Stimulated activated CD4-positive, alpha-beta T cell treated with anti-CD3 and anti-CD28 coated beads, Interleukin-4, amount 100 ng/mL, for 4 hours (primary cell): ENCODE results near the gene PYGO2.
"Not testable (repeated sequence)": the region's sequence is repeated elsewhere in the genome, so short reads cannot be mapped to it uniquely, and the experiment has no call there.

ENCODE experiments used
- DNase-seq, 2 experiments: peaks; one replicate each; pipeline ENCODE4 v3.0.0-alpha.2; 2020

The PYGO2 gene

DNA sequence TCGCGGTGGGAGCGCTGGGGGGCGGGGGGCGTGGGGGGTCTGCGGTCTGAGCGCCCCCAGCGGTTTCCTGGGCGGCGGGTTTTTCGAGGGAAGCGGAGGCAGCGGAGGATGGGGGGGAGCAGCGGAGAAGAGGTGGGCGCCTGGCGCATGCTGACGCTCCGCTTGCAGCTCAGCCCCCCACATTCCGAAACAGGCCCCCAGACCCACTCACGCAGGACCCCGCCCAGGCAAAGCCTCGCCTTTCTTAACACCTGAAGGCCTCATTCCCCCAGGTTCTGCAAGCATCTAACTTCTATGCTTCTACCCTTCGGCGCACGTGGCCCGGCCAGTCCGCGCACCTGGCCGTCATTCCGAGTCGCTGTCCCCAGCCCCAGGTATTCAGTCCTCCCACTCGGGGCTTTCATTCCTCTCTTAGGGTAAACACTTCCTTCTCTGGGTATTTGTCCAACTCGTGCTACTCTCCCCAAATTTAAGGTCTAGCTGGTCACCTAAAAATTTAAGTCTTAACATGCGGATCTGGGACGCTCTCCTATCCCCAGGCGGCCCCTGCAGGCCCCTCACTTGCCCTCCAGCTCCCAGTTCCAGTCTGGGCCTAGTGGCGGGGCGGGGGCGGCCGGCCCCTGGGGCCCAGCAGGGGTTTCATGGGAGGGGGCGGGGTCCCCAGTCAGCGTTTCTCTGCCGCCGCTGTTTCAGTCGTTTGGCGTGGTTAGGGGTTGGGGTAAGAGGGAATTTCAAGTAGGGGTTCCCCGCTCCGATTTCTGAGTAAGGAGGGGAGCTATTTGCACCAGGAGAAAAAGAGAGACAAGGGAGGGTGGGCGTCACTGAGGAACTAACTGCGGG, 38.2 kb upstream of the PYGO2 start:
- peak; percentile 53 to 66 for DNase-seq

- peak; percentile 68 to 71 for DNase-seq
These were observed 37.4 kb upstream of the PYGO2 start for GRCh38 chr1:154998818-154999570.

GRCh38 chr1:154998201-154998780, 36.7 kb upstream of the PYGO2 start:
- no peak for DNase-seq

- DNase-seq: no peak
These were observed 35.6 kb upstream of the PYGO2 start for GRCh38 chr1:154996966-154997701.

GRCh38 chr1:154995301-154995983, 33.9 kb upstream of the PYGO2 start:
- not testable (repeated sequence) for DNase-seq

DNA sequence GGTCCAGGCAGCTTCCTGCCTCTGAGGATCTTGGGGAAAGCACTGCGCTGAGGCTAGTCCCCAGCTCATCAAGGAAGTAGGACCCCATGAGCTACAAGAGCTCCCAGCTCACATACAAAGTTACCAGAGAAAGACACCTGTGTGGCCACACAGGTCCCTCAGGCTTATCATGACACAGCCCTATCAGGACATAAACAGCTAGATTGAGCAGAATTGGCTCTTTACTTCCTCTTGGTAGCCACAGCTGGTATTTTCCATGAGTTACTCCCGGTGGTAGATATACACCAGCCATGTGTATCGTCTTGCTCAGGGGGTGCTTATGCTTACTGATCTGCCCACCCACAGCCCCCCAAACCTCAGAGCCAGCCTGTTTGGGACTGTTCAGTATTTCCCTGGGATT, 33.0 kb upstream of the PYGO2 start:
- no peak for DNase-seq

DNA sequence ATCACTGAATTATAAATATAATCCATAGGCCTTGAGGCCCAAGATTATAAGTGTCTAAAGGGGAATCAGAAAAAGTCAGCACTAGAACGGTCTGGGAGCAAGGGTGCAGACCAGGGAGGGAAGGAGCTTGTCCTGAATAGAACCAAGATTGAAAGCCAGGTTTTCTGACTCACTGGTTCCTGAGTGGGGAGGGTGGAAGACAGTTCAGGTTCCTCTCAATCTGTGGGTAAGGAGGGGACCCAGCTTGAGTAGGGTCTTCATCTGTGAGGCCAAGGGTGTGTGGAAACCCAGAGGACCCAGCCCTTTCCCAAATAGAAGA, 32.6 kb upstream of the PYGO2 start:
- no peak for DNase-seq

GRCh38 chr1:154993572-154994268, 32.1 kb upstream of the PYGO2 start, which contains the start of gene LENEP:
Gene LENEP (plus strand): TSS chr1:154993586. CDS start chr1:154993608, 22 bp downstream.
- DNase-seq: no peak

DNA sequence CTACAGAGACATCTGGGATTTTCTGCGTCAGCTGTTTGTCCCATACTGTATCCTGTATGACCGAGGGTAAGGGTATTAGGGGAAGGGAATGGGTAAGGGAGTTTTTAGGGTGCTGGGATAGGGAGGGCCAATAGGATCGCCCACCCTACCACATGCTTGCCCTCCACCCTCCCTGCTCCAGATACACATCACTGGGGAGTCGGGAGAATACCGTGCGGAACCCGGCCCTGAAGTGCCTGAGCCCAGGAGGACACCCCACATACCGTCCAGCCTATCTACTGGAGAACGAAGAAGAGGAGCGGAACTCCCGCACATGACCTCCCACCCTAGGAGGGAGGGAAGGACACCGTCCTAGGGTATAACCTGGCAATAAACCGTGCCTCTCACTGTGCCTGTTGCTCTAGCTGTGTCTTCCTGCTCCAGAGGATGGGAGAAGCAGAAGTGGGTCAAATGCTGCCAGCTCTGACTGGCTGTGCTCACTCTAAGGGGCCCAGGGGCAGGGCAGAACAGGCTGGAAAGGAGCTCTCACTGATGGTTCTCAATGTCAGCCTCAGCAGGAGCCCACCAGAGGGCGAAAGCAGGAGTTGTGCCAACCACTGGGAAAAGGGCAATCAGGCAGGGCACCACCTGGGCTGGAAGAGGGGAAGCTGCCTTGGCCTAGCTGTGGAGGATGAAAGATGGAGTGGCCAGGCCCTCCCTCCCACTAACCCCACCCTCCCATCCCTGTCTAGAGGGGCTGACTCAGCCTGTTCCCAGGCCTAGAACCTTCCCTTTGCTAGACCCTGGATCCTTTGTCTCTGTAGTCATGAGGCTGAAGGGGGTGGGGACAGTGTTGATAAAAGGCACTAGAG, 31.4 kb upstream of the PYGO2 start:
- DNase-seq: no peak

DNA sequence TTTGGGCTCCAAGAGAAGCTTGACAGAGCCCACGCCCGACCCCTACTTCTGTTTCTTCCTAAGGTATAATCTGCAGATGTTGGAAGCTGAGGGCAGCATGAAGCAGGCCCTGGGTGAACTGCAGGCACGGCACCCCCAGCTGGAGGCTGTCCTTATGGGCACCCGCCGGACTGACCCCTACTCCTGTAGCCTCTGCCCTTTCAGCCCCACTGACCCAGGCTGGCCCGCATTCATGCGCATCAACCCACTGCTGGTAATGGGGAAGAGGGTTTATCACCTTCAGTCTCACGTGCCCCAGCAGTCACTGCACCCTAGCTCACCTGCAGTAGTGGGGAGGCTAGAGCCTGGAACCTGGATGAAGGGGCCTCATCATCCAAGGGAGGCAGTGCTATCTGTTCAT, 28.7 kb upstream of the PYGO2 start:
- no peak for DNase-seq

- DNase-seq: no peak
These were observed 27.7 kb upstream of the PYGO2 start for GRCh38 chr1:154989195-154989860.

GRCh38 chr1:154988058-154988954, 26.7 kb upstream of the PYGO2 start:
- DNase-seq: no peak

- no peak for DNase-seq
These were observed 25.7 kb upstream of the PYGO2 start for GRCh38 chr1:154987326-154987725.

- DNase-seq: not testable (repeated sequence)
These were observed 25.2 kb upstream of the PYGO2 start for GRCh38 chr1:154986736-154987135.

DNA sequence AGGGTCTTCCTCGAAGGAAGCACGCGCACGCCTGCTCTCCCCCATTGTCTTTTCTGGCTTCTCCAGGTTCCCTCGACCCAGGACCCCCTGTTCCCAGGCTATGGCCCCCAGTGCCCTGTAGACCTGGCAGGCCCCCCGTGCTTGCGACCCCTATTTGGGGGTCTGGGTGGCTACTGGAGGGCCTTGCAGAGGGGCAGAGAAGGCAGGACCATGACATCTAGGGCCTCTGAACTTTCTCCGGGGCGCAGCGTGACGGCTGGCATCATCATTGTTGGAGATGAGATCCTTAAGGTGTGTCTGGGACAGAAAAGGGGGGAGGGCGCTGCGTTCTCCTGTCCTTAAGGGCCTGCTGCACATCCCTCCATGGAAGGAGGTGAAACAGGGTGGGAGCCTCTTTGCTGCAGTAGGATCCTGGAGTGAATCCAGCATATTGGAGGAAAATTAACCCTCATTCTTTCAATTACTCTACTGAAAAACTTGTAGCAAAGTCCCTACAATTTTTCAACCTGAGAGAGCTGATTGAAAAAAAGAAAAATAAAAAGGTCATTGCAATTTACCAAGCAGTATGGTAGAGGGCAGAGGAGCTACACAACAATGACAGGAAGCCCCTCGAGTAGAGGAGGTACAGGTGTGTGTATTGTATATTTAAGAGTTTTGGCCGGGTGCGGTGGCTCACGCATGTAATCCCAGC, 22.3 kb upstream of the PYGO2 start:
- DNase-seq: no peak

DNA sequence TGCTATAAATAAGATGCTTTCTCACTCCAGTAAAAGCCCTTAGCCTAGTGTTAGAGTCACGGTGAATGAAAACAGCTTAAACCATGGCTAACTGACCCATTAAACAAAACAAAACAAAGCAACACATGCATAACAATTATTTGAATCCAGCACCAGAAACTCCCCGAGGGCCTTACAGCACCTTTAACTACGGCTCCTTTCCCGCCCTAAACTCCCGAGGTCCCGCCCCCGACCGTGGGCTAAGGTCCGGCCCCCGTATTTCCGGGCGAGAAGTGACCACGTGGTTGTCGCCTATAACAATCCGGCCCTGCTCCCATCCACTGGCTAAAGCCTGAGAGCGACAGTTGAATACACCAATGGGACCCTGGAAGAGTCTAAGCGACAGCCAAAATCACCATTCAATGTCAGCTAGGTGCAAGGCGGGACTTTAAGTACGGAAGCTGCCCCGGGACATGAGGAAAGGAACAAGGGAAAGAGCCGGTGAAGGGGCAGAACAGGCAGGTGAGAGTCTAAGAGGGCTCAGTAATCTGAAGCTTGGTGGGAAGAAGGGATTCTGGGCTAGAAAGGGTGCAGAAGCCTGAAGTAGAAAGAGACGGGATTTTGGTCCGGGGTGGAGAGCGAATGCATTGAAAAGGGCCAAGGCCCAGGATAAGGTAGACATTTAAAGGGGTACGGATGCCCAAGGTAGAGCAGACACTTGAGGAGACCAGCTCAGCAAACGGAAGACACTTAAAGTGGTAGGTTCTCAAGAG, 21.5 kb upstream of the PYGO2 start, which contains the start of gene FLAD1:
TSS of gene FLAD1 (plus strand) at position 448 of the 752 bp plus-strand sequence. CDS start 351 bp downstream, outside the sequence.
- peak; percentile 91 to 96 for DNase-seq

DNA sequence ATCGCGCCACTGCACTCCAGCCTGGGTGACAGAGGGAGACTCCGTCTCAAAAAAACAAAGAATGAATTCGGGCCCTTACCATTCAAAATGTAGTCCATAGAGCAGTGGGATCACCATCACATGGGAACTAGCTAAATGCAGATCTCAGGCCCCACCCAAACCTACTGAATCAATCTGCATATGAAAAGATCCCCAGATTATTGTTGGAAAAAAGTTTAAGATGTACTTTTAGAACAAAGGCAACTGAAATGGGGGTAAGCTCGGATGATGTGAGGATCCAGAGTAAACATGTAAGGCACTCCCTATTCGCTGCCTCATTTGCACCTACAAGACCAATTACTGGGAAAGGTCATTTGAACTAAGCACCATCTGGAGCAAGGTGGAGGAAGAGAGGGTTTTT, 20.8 kb upstream of the PYGO2 start:
- DNase-seq: no peak

DNA sequence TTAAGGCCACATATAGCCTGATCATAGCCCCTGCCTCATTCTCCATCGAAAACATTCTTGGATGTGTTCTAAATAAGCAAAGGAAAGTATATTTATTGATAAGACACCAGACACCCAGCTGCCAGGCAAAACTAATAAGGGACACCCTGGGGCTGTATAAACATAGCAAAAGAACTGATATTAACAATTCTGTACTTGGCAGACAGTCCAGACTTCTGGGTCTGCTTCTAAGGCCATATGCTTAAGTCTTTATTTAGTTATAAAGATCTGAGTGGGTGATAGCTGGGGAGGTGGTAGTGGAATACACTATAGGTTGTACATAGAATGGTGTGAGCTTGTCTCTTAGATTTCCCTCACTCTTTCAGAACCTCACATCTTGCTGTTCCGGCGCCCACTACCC, 16.8 kb upstream of the PYGO2 start:
- no peak for DNase-seq
